NCI-H82 treated with DMSO at 0.1 percent for 48 hours (cell line): ENCODE results near the gene SLC9A7.
"Not testable (repeated sequence)": the region's sequence is repeated elsewhere in the genome, so short reads cannot be mapped to it uniquely, and the experiment has no call there.

Experiments used
- DNase-seq: peaks from one replicate; lab custom pipeline; 2025; ENCODE audit not compliant: unreplicated experiment; lab: John Stamatoyannopoulos, UW

Gene SLC9A7

DNA sequence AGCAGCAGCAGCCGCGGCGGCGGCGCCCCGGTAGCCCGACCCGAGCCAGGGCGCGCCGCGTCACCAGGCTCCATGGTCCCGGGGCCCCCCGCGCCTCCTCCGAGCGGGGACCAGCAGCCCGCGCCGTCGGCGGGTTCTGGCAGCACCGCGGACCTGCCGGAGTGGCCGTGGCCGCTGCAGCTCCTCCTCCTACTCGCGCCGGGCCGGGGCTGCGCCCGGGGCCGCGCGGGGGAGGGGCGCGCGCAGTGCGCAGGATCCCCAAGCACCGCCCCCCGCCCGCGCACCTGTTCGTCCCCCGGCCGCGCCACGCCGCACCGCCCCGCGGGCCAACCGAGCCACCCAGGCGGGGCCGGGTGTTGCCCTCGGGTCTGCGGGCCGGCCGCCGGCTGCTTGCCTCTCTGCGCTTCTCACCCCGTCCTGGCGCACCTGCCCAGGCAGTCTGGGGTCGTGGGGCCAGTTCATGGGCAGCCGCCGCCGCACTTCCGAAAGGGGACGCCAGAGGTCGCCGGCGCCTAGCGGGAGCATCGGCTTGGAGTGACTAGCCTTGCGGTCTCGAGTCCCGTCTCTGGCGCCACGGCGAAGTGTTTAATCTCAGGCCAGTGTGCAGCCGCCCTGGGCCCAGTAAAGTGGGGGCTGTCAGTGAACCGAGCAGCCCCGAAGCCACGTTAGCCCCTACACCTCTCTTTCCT is at the start of gene SLC9A7:
Gene SLC9A7, minus strand, starts transcription at position 163 of the 689 bp plus-strand sequence. Its CDS starts 89 bp downstream, at position 74.
- peak; percentile 55 for DNase-seq

DNA sequence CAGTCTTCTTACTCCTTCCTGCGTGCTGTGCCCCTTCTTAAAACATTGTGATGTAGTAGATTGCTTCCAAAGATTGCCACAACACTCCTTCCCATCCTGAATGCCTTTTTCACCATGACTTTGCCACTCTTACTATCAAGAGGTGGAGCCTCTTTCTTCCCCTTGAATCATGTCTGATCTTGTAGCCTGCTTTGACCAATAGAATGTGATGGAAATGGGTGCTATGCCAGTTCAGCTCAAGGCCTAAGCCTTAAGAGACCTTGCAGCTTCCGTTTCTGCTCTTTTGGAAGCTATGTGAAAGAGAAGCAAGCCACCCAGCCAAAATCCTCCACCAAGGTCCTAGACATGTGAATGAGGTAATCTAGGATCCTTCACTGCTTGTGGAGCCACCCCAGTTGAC is 46.4 kb upstream of the SLC9A7 start:
- DNase-seq, result no peak

- no peak for DNase-seq
Observed at GRCh38 chrX:46803140-46803539, 44.2 kb upstream of the SLC9A7 start.

GRCh38 chrX:46796574-46797191 is 37.8 kb upstream of the SLC9A7 start:
- DNase-seq, result peak; percentile 9

DNA sequence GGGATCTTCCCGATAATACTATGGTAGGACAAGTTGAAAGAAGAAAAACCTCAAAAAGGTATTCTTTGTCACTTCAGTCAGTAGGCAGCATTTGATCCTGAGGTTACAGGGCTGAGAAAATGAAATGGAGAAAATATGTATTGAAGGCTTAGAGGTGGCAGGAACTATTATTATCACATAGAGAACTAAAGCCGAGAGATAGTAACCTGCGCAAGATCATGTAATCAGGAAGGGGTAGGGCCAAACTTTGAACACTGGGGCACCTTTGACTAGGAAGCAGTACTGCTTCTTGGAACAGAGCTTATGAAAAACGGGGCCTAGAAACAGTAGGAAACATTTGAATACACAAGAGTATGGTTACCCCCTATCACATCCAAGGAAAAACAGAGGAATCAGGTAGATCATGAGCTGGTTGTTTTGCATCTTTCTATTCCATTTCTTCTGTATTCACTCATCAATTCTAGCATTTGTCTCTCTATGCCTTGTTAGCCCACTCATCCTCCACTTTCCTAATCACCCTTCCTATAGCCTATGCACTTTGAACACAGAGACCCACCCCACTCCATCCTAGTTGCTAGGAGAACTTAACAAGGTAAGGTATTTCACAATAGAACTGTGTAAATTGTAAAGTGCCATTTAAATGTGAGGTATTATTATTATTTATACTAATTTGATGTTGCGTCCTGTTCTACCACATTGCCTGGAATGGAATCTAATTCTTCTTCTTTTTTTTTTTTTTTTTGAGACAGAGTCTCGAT is 34.6 kb upstream of the SLC9A7 start:
- DNase-seq, result no peak

DNA sequence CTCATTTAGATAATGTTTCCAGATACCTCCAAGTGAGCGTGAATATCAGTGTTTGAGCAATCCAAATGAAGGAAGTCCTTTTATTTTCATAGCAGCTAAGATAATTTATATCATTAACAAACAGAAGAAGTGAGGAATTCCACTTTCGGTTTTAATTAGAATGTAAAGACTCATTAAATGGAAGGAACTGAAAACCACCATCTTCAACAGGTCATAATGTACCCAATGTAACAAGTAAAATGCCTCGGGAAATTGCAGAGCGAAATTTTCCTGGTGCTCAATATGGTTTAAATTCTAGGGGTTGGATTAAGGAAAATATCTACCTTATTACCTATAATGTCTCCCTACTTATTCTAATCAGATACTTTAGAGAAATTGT is 33.9 kb upstream of the SLC9A7 start:
- no peak for DNase-seq

- no peak for DNase-seq
Observed at GRCh38 chrX:46791927-46792809, 33.2 kb upstream of the SLC9A7 start.

- no peak for DNase-seq
Observed at GRCh38 chrX:46788902-46789301, 30.0 kb upstream of the SLC9A7 start.

- not testable (repeated sequence) for DNase-seq
Observed at GRCh38 chrX:46784437-46784836, 25.5 kb upstream of the SLC9A7 start.

- DNase-seq, result no peak
Observed at GRCh38 chrX:46782034-46782433, 23.1 kb upstream of the SLC9A7 start.

DNA sequence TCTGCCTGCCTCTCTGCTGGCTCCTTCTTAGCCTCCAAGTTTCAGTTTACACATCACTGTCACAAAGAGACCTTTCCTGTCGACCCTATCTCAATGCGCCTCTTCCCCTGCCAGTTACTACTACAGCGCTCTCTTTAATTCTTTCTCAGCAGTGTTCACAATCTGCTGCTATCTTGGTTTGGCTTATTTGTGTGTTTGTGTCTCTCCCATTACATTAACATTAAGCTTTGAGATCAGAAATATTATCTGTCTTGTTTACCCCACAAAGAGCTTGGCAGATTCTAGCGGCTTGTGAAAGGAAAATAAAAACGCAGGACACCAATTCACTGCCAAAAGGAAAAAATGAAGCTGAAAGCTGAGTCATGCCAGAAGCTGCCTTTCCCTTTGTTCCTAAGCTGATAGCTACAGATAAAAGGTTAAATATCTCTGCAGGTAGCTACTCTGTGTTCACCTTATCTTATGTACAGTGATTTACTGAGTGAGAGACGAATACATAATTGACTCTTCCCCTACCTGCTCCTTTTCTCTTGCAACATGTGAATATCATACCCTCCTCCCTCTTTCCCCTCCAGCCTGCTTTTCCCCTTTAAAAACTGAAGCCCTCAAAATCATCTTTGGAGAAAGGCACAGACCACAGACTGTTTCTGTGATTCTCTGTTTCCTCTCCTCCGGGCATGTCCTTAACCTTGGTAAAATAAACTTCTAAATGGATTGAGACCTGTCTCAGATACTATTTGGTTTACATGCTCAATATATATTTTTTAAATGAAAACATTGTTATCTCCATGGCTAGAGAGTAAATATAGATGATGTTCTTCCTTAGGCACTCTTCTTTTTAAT is 19.3 kb upstream of the SLC9A7 start:
- no peak for DNase-seq

GRCh38 chrX:46770817-46771163 is 11.9 kb upstream of the SLC9A7 start:
- no peak for DNase-seq

GRCh38 chrX:46770000-46770816 is 11.3 kb upstream of the SLC9A7 start:
- no peak for DNase-seq

DNA sequence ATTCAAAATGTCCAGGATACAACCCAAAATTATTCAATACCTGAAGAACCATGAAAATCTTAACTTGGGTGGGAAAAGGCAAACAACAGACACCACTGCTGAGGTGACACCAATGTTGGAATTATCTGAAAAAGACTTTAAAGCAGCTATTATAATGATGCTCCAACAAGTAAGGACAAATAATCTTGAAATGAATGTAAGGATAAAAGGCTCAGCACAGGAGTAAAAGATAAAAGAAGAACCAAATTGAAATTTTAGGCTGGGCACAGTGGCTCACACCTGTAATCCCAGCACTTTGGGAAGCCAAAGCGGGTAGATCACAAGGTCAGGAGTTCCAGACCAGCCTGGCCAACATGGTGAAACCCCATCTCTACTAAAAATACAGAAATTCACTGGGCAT is 4.0 kb upstream of the SLC9A7 start:
- no peak for DNase-seq

DNA sequence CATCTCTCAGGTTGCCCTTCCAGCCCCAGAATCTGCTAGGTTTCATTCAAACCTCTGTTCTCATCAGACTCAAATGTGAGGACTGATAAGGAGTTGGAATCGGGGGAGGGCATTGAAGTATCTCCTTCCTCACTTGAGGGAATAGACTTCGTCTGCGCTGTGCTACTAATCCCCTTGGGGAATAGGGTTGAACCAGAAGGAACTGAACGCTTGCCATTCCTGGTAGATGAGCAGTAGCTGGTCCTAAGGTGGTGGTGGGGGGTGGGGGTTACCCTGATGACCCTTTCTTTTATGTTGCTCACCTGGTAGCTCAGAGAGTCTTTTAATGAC is 692 bp upstream of the SLC9A7 start:
- peak; percentile 55 for DNase-seq

DNA sequence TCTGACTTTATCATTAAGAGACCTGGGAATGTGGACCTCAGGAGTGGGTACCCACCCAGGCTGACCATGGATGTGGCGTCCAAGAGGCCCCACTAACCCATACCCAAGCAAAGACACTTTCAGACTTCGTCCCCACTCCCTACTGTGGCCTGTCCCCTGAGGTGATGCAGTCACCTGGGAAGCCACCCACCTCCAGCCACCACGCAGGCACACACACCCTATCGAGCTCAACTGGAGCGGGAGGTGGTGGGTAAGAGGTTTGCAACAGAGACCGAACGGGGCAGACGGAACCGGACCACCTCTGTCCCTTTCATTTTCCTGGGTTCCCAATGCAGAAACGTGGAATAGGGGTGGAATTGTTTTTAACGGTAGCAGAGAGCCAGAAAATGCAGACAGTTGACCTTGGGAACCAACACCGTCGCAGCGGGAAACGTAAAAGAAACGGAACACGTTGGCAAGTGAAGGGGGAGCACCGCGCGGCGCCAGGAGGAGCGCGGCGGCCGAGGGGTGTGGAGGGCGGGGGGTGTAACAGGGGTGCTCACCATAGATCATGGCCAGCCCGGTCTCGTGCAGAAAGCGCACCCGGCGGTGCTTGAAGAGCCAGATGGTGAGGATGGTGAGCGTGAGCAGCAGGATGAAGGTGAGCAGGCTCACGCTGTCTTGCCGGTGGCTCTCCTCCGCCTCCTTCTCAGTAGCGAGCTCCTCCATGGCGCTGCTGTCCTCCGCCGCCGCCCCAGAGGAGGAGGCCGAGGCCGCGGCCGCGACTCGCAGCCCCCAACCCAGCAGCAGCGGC is 559 bp downstream of the SLC9A7 start:
- no peak for DNase-seq

- DNase-seq, result no peak
Observed at GRCh38 chrX:46757593-46757992, 1.3 kb downstream of the SLC9A7 start.

DNA sequence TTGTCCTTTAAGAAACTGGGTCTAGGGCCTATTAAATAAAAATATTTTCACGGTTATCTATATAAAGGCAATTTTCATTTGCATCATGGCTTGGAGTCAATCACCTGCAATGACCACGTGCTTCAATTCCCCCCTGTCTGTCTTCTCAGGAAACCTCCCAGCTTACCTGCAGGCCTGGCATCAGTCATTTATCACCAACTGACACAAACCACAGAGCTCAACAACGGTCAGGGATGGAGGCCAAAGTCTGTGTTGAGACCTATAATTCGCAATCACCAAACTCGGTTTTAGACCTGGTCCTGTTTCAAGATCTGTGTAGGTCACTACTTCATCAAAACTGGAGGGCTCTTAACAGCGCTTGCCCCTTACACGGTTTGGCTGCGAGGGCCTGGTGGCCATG is 1.9 kb downstream of the SLC9A7 start:
- no peak for DNase-seq

DNA sequence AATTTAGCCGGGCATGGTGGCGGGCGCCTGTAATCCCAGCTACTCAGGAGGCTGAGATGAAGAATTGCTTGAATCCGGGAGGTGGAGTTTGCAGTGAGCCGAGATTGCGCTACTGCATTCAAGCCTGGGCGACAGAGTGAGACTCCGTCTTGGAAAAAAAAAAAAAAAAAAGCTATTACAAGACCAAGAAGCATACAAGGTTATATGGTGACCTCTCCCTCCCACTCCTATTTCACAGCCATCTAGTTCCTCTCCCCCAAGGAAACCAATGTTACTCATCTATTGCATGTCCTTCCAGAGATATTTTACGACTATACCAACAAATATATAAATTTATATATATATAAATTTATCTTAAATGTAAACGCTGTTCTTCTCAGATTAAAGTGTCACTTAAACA is 3.2 kb downstream of the SLC9A7 start:
- no peak for DNase-seq
